Measurements from ENCODE around the gene PCDH10. TPM values are rescaled to one million over a fixed set of nuclear protein-coding genes. Genes with fewer than 3 reads are reported as not detected.

Gene PCDH10
- total RNA-seq, 2 donors from 2014 or later, result 0.44 to 0.94 TPM

- Histone ChIP-seq H3K27me3 (no peaks in the 10 kb centered on the region), H3K4me1 (no peaks in the 10 kb centered on the region), H3K9me3 (no peaks in the 10 kb centered on the region), H3K4me3 (no peak overlapping the region), H3K27ac (no peak overlapping the region), H3K36me3 (no peaks in the 10 kb centered on the region)
- DNase-seq (ENCODE audit: low spot score), result no peak
- TF ChIP-seq, protein P1, sequence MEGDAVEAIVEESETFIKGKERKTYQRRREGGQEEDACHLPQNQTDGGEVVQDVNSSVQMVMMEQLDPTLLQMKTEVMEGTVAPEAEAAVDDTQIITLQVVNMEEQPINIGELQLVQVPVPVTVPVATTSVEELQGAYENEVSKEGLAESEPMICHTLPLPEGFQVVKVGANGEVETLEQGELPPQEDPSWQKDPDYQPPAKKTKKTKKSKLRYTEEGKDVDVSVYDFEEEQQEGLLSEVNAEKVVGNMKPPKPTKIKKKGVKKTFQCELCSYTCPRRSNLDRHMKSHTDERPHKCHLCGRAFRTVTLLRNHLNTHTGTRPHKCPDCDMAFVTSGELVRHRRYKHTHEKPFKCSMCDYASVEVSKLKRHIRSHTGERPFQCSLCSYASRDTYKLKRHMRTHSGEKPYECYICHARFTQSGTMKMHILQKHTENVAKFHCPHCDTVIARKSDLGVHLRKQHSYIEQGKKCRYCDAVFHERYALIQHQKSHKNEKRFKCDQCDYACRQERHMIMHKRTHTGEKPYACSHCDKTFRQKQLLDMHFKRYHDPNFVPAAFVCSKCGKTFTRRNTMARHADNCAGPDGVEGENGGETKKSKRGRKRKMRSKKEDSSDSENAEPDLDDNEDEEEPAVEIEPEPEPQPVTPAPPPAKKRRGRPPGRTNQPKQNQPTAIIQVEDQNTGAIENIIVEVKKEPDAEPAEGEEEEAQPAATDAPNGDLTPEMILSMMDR (IDR thresholded peaks at IDR 0.05), result no peak
Observed at GRCh38 chr4:133127500-133127899, 21.6 kb upstream of the PCDH10 start.

DNA sequence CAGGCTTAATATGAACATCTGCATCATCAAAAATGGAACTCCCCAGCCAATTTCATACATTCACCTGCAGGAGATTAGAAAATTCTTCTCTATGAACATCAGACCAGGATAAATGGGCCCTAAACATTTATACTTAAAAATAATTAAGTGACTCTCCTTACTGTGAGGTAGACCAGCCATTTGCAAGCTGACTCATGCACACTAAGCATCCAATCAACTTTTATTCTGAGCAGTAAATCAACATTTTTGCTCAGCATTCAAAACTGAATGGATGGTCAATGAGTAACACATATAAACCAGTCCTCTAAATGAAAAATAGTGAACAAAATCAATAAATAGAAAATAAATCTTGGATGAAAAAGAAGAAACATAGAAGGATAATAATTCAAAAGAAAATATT lies 19.9 kb upstream of the PCDH10 start:
- DNase-seq (ENCODE audit: low spot score), result no peak

GRCh38 chr4:133130171-133130570 lies 18.9 kb upstream of the PCDH10 start:
- Histone ChIP-seq H3K4me1 (no peaks in the 10 kb centered on the region), H3K27me3 (no peaks in the 10 kb centered on the region), H3K36me3 (no peaks in the 10 kb centered on the region), H3K4me3 (no peak overlapping the region), H3K9me3 (no peaks in the 10 kb centered on the region), H3K27ac (no peak overlapping the region)
- TF ChIP-seq, protein P1 (IDR thresholded peaks at IDR 0.05), result no peak
- DNase-seq (ENCODE audit: low spot score), result no peak

More for the DNA sequence above, 19.9 kb upstream of the PCDH10 start:
- H3K4me3 ChIP-seq, result no peak overlapping the region
- H3K36me3 ChIP-seq, result no peaks in the 10 kb centered on the region
- H3K27me3 ChIP-seq, result no peaks in the 10 kb centered on the region
- no peaks in the 10 kb centered on the region for H3K4me1 ChIP-seq
- TF ChIP-seq, protein P1 (IDR thresholded peaks at IDR 0.05), result no peak
- no peaks in the 10 kb centered on the region for H3K9me3 ChIP-seq
- H3K27ac ChIP-seq, result no peak overlapping the region

DNA sequence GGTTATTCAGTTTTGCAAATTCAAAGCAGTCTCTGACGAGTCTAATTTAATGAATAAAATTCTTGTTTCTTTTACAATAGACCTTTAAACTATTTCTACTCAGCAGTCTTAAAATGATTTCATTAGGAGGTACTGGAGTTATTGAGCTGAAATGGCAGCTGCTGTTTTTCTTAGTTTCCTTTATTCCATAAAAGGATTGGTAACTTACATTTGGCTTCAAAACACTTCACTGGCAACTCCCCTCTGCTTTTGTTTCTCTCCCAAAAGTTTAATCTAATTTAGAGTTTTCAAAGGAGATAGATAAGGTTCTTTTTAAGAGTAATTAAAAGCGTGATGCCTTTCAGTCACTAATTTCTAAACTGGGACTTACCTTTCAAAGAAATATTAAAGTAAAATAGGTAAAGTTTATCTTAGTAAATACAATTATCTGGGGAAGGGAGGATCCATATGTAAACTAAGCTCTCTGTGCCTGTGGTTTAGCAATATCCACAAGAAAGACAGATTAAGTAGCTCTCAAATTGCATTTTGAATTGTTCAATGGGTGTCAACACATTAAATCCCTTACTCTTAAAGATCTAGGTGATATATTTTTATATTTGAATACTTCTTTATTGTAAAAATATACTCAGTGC lies 17.1 kb upstream of the PCDH10 start:
- Histone ChIP-seq H3K27ac (no peak overlapping the region), H3K4me3 (no peak overlapping the region), H3K27me3 (no peaks in the 10 kb centered on the region), H3K36me3 (no peaks in the 10 kb centered on the region), H3K4me1 (no peaks in the 10 kb centered on the region), H3K9me3 (no peaks in the 10 kb centered on the region)
- DNase-seq (ENCODE audit: low spot score), result no peak
- TF ChIP-seq, protein P1 (IDR thresholded peaks at IDR 0.05), result no peak

- Histone ChIP-seq H3K36me3 (no peaks in the 10 kb centered on the region), H3K4me3 (no peak overlapping the region), H3K9me3 (no peaks in the 10 kb centered on the region), H3K27ac (no peak overlapping the region), H3K4me1 (no peaks in the 10 kb centered on the region), H3K27me3 (no peaks in the 10 kb centered on the region)
- no peak for DNase-seq (ENCODE audit: low spot score)
- TF ChIP-seq, protein P1 (IDR thresholded peaks at IDR 0.05), result no peak
Observed at GRCh38 chr4:133136833-133137232, 12.3 kb upstream of the PCDH10 start.

DNA sequence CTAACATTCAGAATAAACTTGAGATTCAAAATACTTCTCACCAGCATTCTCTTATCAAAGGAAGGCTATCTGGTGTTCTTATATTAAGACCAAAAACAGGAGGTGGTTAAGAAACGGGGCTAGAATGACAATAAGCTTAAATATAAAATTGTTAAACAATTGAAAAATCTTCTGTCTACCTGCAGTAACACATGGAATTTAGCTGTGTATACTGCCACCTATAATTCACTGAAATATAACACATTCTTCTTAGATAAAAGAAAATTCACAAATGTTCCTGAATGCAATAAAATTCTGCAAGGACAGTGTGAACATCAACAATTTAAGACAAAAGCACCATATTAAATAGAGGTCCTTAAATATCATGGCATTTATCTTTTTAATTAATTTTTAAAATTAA lies 11.5 kb upstream of the PCDH10 start:
- Histone ChIP-seq H3K27ac (no peak overlapping the region), H3K27me3 (no peaks in the 10 kb centered on the region), H3K4me1 (no peaks in the 10 kb centered on the region), H3K9me3 (no peaks in the 10 kb centered on the region), H3K36me3 (no peaks in the 10 kb centered on the region), H3K4me3 (no peak overlapping the region)
- DNase-seq (ENCODE audit: low spot score), result no peak
- TF ChIP-seq, protein P1 (IDR thresholded peaks at IDR 0.05), result no peak

Data from right atrium auricular region (tissue), 2 donors.